H9 (cell line): ENCODE measurements around the gene EXPH5. TPM values are rescaled to one million over a fixed set of nuclear protein-coding genes. Genes with fewer than 3 reads are reported as not detected.

Experiments
- DNase-seq: peaks from one replicate; pipeline ENCODE4 v3.0.0-alpha.2; 2017
- H2AFZ ChIP-seq: one replicate; pipeline ENCODE4 v1.6.1; 2013; ENCODE audit warnings: mild to moderate bottlenecking, low read length, control low read depth, moderate library complexity
- H2AK5ac ChIP-seq: 2 replicates; pipeline ENCODE4 v1.6.1; 2013; ENCODE audit warnings: low read length, control low read depth, mixed read lengths; ENCODE audit not compliant: insufficient read length
- H2BK120ac ChIP-seq: one replicate; pipeline ENCODE4 v1.6.1; 2013; ENCODE audit warnings: low read depth, mild to moderate bottlenecking, low read length, control low read depth, inconsistent platforms; ENCODE audit not compliant: poor library complexity, severe bottlenecking
- H2BK12ac ChIP-seq: 2 replicates; pipeline ENCODE4 v1.6.1; 2013; ENCODE audit warnings: low read length, control low read depth, mixed read lengths, low read depth; ENCODE audit not compliant: insufficient read length
- H2BK15ac ChIP-seq: 2 replicates; pipeline ENCODE4 v1.6.1; 2013; ENCODE audit warnings: low read depth, low read length, control low read depth
- H2BK20ac ChIP-seq: one replicate; pipeline ENCODE4 v1.6.1; 2013; ENCODE audit warnings: low read depth, mild to moderate bottlenecking, low read length, control low read depth, inconsistent platforms; ENCODE audit not compliant: poor library complexity, severe bottlenecking
- H2BK5ac ChIP-seq: 2 replicates; pipeline ENCODE4 v1.6.1; 2013; ENCODE audit warnings: low read length, control low read depth, mixed read lengths; ENCODE audit not compliant: insufficient read length
- H3K14ac ChIP-seq: 2 replicates; pipeline ENCODE4 v1.6.1; 2013; ENCODE audit warnings: low read length, control low read depth; ENCODE audit not compliant: insufficient read depth
- H3K18ac ChIP-seq: 2 replicates; pipeline ENCODE4 v1.6.1; 2013; ENCODE audit warnings: low read depth, mild to moderate bottlenecking, mixed read lengths, low read length, control low read depth; ENCODE audit not compliant: insufficient read length
- H3K23ac ChIP-seq: 2 replicates; pipeline ENCODE4 v1.6.1; 2013; ENCODE audit warnings: low read length, control low read depth, mixed read lengths, low read depth; ENCODE audit not compliant: insufficient read length
- H3K23me2 ChIP-seq: 2 replicates; pipeline ENCODE4 v1.6.1; 2013; ENCODE audit warnings: low read depth, mild to moderate bottlenecking, mixed read lengths, low read length, control low read depth; ENCODE audit not compliant: insufficient read length, poor library complexity, severe bottlenecking
- H3K27ac ChIP-seq: 2 replicates; pipeline ENCODE4 v1.5.1; 2013; ENCODE audit warnings: low read length, control low read depth, mixed read lengths, low read depth; ENCODE audit not compliant: insufficient read length
- H3K27me3 ChIP-seq: 2 replicates; pipeline ENCODE4 v1.6.1; 2013; ENCODE audit warnings: low read length, control low read depth, inconsistent platforms; ENCODE audit not compliant: insufficient read depth
- H3K4ac ChIP-seq: 2 replicates; pipeline ENCODE4 v1.6.1; 2013; ENCODE audit warnings: low read depth, mild to moderate bottlenecking, control low read depth, inconsistent platforms, low read length, moderate library complexity
- H3K4me1 ChIP-seq: 2 replicates; pipeline ENCODE4 v1.6.1; 2013; ENCODE audit warnings: low read length, control low read depth, inconsistent platforms; ENCODE audit not compliant: insufficient read depth
- H3K4me2 ChIP-seq: 2 replicates; pipeline ENCODE4 v1.6.1; 2013; ENCODE audit warnings: low read length, control low read depth, mixed read lengths; ENCODE audit not compliant: insufficient read length, insufficient read depth
- H3K56ac ChIP-seq: 2 replicates; pipeline ENCODE4 v1.6.1; 2013; ENCODE audit warnings: low read depth, mild to moderate bottlenecking, mixed read lengths, low read length, control low read depth; ENCODE audit not compliant: insufficient read length
- H3K79me1 ChIP-seq: 2 replicates; pipeline ENCODE4 v1.6.1; 2013; ENCODE audit warnings: low read depth, mild to moderate bottlenecking, moderate library complexity, low read length, control low read depth, inconsistent platforms; ENCODE audit not compliant: insufficient read depth, poor library complexity, severe bottlenecking
- H3K79me2 ChIP-seq: 2 replicates; pipeline ENCODE4 v1.6.1; 2013; ENCODE audit warnings: low read length, control low read depth, inconsistent platforms; ENCODE audit not compliant: insufficient read depth
- H3K9ac ChIP-seq: 2 replicates; pipeline ENCODE4 v1.6.1; 2013; ENCODE audit warnings: low read length, control low read depth, mixed read lengths; ENCODE audit not compliant: insufficient read length; ENCODE audit errors: extremely low read depth
- H3K9me3 ChIP-seq: one replicate; pipeline ENCODE4 v1.6.1; 2013; ENCODE audit warnings: low read depth, low read length, inconsistent platforms; ENCODE audit not compliant: control insufficient read depth
- H3T11ph ChIP-seq: one replicate; pipeline ENCODE4 v1.6.1; 2013; ENCODE audit warnings: mild to moderate bottlenecking, low read length, control low read depth, inconsistent platforms
- H4K20me1 ChIP-seq: one replicate; pipeline ENCODE4 v1.6.1; 2013; ENCODE audit not compliant: control insufficient read depth, insufficient read length, insufficient read depth
- H4K5ac ChIP-seq: 2 replicates; pipeline ENCODE4 v1.6.1; 2013; ENCODE audit warnings: low read depth, mild to moderate bottlenecking, mixed read lengths, low read length, control low read depth; ENCODE audit not compliant: insufficient read length
- H4K8ac ChIP-seq: replicated peaks from 2 replicates; pipeline ENCODE4 v1.6.1; 2013; ENCODE audit warnings: low read length, control low read depth, mixed read lengths, low read depth; ENCODE audit not compliant: insufficient read length
- H4K91ac ChIP-seq: 2 replicates; pipeline ENCODE4 v1.6.1; 2013; ENCODE audit warnings: low read depth, mild to moderate bottlenecking, moderate library complexity, mixed read lengths, low read length, control low read depth; ENCODE audit not compliant: insufficient read length
- H3K27ac Mint-ChIP-seq, 3 experiments: 2 replicates in 2 of 3; 3 replicates in 1 of 3; pipeline ENCODE4 v1.8.0; 2020 to 2021; ENCODE audit warnings: mixed read lengths in 3 of 3, mild to moderate bottlenecking in 1 of 3, moderate library complexity in 1 of 3
- H3K27me3 Mint-ChIP-seq: 2 replicates; pipeline ENCODE4 v1.8.0; 2021; ENCODE audit warnings: low read depth, mild to moderate bottlenecking, moderate library complexity, mixed read lengths
- H3K36me3 Mint-ChIP-seq, 3 experiments: 2 replicates in 2 of 3; 3 replicates in 1 of 3; pipeline ENCODE4 v1.8.0; 2020 to 2021; ENCODE audit warnings: low read depth in 3 of 3, mixed read lengths in 3 of 3; ENCODE audit not compliant: insufficient read depth in 1 of 3
- H3K4me1 Mint-ChIP-seq, 2 experiments: 2 replicates each; pipeline ENCODE4 v1.8.0; 2020; ENCODE audit warnings: mixed read lengths in 2 of 2
- H3K4me3 Mint-ChIP-seq, 2 experiments: 2 replicates in 1 of 2; 3 replicates in 1 of 2; pipeline ENCODE4 v1.8.0; 2020 to 2021; ENCODE audit warnings: mild to moderate bottlenecking in 2 of 2, mixed read lengths in 2 of 2, moderate library complexity in 1 of 2
- H3K9me3 Mint-ChIP-seq, 2 experiments: 2 replicates in 1 of 2; 3 replicates in 1 of 2; pipeline ENCODE4 v1.8.0; 2020; ENCODE audit warnings: mild to moderate bottlenecking in 2 of 2, mixed read lengths in 2 of 2, moderate library complexity in 1 of 2
- WGBS: extraction: QIAGEN DNeasy Blood & Tissue Kit; methylation state at CpG from one replicate; pipeline ENCODE4 v1.1.7; 2013; ENCODE audit warnings: missing lambda C conversion rate, low lambda C conversion rate, mixed read lengths; ENCODE audit not compliant: insufficient read length; ENCODE audit errors: extremely low coverage; 5-methylcytosine and 5-hydroxymethylcytosine counted together
- total RNA-seq: library from RNA; stranded (reverse); gene quantifications from 2 replicates; pipeline ENCODE4 v1.2.1, GENCODE V29; 2021
- TF ChIP-seq, protein P1 (sequence below): fragments of 200-600 bp; sonication (generic); conservative IDR thresholded peaks from 3 replicates; pipeline ENCODE4 v1.8.0; 2021; ENCODE audit warnings: antibody characterized with exemption, mild to moderate bottlenecking

EXPH5 gene
- total RNA-seq, 1 experiment from 2014 or later, result 3.1 TPM

DNA sequence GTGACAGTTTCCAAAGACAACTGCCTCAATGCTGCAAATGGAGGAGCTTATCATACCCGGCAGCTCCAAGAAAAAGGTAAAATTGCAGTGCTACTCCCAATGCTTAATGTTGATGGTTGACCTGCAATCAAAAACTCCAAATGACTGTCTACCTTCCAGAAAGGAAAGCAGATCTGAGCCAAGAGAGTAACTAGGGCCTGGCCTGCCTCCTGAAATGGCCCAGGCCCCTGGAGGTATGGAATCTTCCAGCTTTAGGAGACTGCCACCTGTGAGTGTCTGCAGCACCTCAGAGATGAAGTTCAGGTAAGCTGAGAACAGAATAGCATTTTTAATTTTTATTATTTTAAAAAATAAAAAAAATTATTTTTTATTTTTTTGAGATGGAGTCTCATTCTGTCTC lies 23.7 kb downstream of the EXPH5 start:
- no CpG with 5 or more reads among the region's 1 CpG for WGBS
- Histone ChIP-seq H3T11ph (no peak overlapping the region), H3K4ac (no peak overlapping the region), H3K56ac (no peak overlapping the region), H3K18ac (no peak overlapping the region), H3K79me2 (no peaks in the 10 kb centered on the region), H2BK5ac (no peak overlapping the region), H2AFZ (no peak overlapping the region), H4K8ac (no peak overlapping the region), H2AK5ac (no peak overlapping the region), H3K23me2 (no peaks in the 10 kb centered on the region), H3K23ac (no peak overlapping the region), H3K79me1 (no peaks in the 10 kb centered on the region), H3K9me3 (no peaks in the 10 kb centered on the region), H3K4me1 (0 out of 2 replicates have a peak, but pooled peaks cover 2% of the 10 kb centered on the region), H2BK20ac (no peak overlapping the region), H3K27ac (no peak overlapping the region), H2BK12ac (no peak overlapping the region), H3K9ac (no peak overlapping the region), H4K20me1 (no peaks in the 10 kb centered on the region), H2BK15ac (no peak overlapping the region), H2BK120ac (no peak overlapping the region), H3K4me2 (no peak overlapping the region), H3K27me3 (no peaks in the 10 kb centered on the region), H3K14ac (no peak overlapping the region), H4K5ac (no peak overlapping the region), H4K91ac (no peak overlapping the region)
- no peak overlapping the region for H3K4me3 Mint-ChIP-seq
- peaks cover 2 to 3% of the 10 kb centered on the region in 2 experiments; a peak in 1 of 5 replicates for H3K9me3 Mint-ChIP-seq
- peaks cover 10 to 22% of the 10 kb centered on the region in 2 experiments for H3K4me1 Mint-ChIP-seq
- TF ChIP-seq, protein P1, sequence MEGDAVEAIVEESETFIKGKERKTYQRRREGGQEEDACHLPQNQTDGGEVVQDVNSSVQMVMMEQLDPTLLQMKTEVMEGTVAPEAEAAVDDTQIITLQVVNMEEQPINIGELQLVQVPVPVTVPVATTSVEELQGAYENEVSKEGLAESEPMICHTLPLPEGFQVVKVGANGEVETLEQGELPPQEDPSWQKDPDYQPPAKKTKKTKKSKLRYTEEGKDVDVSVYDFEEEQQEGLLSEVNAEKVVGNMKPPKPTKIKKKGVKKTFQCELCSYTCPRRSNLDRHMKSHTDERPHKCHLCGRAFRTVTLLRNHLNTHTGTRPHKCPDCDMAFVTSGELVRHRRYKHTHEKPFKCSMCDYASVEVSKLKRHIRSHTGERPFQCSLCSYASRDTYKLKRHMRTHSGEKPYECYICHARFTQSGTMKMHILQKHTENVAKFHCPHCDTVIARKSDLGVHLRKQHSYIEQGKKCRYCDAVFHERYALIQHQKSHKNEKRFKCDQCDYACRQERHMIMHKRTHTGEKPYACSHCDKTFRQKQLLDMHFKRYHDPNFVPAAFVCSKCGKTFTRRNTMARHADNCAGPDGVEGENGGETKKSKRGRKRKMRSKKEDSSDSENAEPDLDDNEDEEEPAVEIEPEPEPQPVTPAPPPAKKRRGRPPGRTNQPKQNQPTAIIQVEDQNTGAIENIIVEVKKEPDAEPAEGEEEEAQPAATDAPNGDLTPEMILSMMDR, result no peak
- no peaks in the 10 kb centered on the region for H3K36me3 Mint-ChIP-seq
- DNase-seq, result no peak
- no peaks in the 10 kb centered on the region for H3K27me3 Mint-ChIP-seq
- no peak overlapping the region for H3K27ac Mint-ChIP-seq
